GM21576 (cell line): ENCODE measurements around the gene C1orf105.
"Not testable (repeated sequence)": the region's sequence is repeated elsewhere in the genome, so short reads cannot be mapped to it uniquely, and the experiment has no call there.

Source experiments
- ATAC-seq: cut with Tn5 transposase; IDR thresholded peaks from one replicate; pipeline ENCODE4 v1.9.1; 2021; ENCODE audit warnings: mild to moderate bottlenecking, moderate library complexity; ENCODE audit not compliant: unreplicated experiment

C1orf105 gene

GRCh38 chr1:172485626-172486025 is 65.1 kb downstream of the C1orf105 start:
- ATAC-seq: no peak

DNA sequence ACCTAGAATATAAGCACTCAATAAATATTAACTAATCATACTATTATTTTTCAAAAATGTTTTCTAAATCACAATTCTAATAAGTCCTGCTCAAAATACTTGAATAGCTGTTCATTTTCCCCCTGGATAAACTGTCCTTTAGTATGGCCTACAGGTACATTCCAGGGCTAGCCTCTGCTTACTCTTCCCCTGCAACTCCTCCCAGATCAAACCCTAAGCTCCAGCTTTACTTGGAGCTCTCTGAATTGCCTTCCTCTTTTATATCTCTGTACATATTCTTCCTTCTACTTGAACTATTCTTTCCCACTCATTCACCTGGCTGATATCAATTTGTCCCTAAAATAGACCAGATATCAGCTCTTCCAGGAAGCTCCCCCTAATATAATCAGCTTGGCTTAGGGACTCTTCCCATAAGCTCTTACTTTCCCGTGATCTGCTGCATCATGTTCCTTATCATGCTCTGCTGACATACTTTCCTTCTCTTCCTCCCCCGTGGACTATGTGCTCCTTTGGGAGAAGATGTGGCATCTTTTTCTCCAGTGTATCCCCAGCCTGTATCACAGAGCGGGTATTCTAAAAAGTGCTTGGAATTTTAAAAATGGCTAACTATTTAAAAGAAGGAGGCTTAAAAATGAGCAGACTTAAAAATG is 66.4 kb downstream of the C1orf105 start:
- no peak for ATAC-seq

- no peak for ATAC-seq
Observed at GRCh38 chr1:172487550-172487949, 67.1 kb downstream of the C1orf105 start.

- ATAC-seq: no peak
Observed at GRCh38 chr1:172488393-172488792, 67.9 kb downstream of the C1orf105 start.

GRCh38 chr1:172489847-172490246 is 69.4 kb downstream of the C1orf105 start:
- ATAC-seq: no peak

DNA sequence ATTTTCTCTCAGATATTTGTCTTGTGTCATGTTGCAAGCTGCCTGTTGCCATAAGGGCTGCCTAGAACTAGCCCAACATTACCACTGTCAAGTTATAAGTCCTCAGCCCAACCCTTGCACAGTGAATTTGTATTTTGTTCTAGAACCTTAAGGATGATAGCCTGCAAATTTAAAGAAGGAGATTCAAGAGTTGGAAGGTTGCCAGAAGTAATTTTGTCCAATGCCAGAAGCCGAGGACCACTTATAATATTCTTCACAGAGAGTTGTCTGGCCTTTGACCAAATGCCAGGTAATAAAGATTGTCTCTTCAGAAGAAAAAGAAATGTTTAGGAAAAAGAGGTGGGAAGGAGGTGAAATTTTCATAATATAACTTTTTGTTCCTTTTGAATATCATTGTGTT is 71.9 kb downstream of the C1orf105 start:
- ATAC-seq: no peak

DNA sequence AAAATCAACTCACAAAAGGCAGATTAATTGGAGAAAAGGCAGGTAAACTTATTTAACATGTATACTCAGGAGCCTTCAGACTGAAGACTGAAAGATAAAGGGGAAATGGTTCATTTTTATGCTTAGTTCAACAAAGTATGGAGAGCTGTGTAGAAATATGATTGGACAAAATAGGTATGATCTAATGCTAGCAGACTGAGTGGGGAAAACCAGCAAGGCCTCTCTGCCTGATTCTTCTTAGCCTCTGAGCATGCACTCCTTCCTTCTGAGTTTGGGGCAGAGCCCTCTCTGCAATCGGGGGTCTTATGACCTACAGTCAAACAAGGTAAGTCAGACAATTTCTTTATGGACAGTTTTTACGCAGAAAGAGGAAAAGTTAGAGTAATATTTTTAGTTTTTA is 73.7 kb downstream of the C1orf105 start:
- ATAC-seq: no peak

DNA sequence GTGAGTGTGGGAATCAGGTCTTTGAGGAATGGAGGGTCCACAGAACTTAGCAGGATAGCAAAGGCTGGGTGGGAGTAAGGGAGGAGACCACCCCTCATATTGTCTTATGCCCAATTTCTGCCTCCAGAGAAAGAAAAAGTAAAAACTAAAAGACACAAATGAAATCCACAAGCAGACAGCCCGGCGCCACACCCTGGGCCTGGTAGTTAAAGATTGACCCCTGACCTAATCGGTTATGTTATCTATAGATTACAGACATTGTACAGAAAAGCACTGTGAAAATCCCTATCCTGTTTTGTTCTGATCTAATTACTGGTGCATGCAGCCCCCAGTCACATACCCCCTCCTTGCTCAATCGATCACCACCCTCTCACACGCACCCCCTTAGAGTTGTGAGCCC is 75.6 kb downstream of the C1orf105 start:
- not testable (repeated sequence) for ATAC-seq

DNA sequence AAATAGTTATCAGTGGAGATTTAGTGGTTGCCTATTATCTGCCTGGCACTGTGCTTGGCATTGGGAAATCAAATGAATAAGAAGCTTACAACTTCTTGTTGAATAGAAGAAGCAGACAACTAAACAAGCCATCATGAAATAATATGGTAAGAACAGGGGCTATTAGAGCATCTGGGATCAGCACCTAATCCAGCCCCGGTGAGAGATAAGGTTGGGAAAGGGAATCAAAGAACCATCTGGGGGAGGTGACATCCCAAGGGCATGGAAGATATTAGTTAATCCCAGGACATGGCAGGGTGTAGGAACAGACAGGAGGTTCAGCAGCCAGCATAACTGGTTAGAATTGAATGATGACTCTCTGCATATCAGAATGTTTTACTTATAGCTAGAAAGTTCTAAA is 76.2 kb downstream of the C1orf105 start:
- no peak for ATAC-seq

GRCh38 chr1:172497230-172497629 is 76.7 kb downstream of the C1orf105 start:
- no peak for ATAC-seq

- ATAC-seq: no peak
Observed at GRCh38 chr1:172498857-172499256, 78.4 kb downstream of the C1orf105 start.

DNA sequence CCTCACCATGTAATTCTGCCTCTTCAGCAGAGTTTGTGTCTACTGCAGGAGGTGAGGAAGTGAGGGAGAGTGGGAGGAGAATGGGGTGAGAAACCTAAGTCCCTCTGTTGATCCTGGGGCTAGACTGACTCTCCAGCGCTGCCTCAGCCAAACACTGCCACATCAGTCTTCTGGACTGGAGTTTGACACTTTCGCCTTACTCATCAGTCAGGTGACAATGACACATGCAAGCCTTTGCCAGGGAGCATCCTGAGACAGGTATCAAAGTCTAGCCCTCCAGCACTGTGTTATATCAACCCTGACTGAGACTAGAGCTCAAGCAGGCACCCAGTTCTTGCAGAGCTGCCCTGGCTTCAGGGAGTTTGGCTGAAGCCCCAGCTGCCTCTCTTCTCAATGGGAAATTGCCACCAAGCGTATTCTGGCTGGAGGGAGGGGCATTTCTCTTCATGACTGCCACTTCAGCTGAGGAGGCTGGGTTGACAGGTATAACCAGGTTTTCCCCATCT is 79.2 kb downstream of the C1orf105 start:
- ATAC-seq: no peak

DNA sequence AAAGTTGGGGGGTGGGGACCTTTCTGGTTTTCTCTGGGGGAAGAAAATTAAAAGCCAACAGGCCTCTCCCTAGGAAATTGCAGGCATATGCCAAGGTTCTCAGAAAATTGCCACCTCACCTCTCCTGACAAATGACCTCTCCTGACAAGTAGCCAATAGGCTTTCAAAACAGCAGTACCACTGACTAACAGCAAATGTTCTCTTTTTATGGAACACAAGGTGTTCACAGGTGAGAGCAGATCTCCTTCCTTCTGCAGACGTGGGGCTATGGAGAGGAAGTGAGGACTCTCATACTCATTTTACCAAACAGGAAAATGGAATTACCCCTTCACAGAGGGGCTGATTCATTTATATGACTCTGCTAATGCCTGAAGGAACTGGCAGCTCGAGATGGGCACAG is 79.7 kb downstream of the C1orf105 start:
- no peak for ATAC-seq

- ATAC-seq: no peak
Observed at GRCh38 chr1:172507741-172508140, 87.3 kb downstream of the C1orf105 start.

- no peak for ATAC-seq
Observed at GRCh38 chr1:172510479-172510878, 90.0 kb downstream of the C1orf105 start.

DNA sequence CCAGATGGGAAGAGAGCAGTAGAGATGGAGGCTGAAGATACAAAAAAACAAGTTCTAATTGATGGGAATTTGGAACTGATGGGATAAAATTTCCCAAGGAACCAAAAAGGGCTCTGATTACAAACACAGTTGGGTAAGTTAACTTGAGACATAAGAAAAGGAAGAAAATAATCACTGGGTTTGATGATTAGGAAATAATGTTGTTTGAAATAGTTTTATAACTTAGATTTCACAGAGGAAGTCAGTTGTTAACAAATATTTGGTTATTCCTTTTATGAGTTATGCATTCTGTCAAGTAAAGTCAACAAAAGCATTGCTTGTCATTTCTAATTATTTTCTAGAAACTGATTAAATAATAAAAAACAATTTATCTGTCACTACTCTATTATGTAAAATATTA is 92.1 kb downstream of the C1orf105 start:
- ATAC-seq: no peak

DNA sequence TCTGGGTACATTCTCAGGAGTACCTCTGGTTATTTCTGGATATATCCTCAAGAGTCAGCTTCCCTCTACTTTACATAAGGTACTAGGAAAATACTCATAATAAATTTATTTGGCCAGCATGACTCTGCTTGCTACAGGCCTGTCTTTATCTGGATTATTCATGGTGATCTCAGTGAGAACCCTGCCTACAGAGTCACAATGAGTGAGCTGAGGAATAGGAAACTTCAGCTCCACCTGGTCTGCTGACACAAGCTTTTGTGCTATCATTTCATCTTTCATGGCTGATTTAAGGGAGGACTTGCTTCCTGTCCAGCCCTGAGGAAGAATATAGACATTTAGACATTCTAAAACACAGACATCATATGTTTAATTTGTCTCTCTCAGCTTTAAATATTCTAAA is 93.0 kb downstream of the C1orf105 start:
- no peak for ATAC-seq

GRCh38 chr1:172514108-172514507 is 93.6 kb downstream of the C1orf105 start:
- no peak for ATAC-seq

- no peak for ATAC-seq
Observed at GRCh38 chr1:172515436-172515835, 95.0 kb downstream of the C1orf105 start.

DNA sequence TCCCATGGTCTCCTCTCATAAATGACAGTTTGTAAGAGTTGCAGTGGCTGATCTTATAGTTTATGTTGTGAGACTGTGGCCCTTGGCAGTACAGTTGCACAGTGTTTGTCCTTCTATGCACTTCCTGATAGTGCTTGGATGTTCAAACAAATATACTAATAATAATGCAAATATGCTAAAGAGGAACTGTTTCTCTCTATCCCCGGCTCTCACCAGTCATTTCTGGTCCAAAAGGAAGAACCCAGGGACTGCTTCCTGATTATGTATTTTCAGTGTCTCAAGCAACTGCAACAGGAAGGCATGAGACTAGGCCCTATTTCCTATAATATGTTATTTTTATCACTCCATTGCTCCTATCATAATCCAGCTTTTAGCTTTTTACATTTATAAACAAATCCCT is 95.4 kb downstream of the C1orf105 start:
- ATAC-seq: no peak

DNA sequence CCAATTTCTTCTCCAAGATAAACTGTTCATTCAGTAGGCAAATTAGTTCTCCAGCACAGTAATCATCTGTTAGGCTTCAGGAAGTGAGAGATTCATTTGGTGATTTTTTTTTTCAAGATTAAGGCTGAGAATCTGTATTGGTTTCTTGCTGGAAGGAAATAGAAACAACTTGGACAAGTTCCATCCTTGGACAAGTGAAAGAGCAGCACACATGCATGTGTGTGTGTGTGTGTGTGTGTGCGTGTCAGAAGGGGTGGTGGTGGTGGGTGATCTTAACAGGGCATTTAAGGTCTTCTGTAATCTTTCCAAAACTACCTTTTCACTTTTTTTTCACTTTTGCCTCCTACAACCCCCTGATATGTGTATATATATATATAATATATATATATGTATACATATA is 96.6 kb downstream of the C1orf105 start:
- no peak for ATAC-seq

DNA sequence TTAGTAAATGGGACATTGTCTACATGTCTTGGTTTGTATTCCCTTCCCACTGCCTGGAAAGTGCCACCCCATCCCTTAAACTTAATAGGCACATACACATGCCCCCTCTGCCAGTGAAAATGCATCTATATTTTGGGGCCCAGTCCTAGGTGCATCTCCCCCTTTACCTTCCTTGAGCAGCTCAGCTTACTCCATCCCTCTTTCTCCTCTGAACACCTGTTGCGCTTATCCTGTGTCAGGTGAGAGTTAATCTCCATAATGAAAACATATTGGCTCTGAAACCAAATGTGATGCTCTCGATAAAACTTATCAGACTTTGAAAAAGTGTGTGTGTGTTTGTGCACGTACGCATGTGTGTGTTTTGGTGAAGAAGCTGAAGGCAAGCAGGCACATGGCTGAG is 97.1 kb downstream of the C1orf105 start:
- ATAC-seq: no peak
